Subcutaneous preadipocyte (primary cell): ENCODE measurements around the gene P2RY8. TPM values are rescaled to one million over a fixed set of nuclear protein-coding genes. Genes with fewer than 3 reads are reported as not detected.

Source experiments
- total RNA-seq: library from RNA; depleted of rRNA; stranded (reverse); fragments of >200 nt; gene quantifications from 2 replicates; pipeline ENCODE4 v1.2.3, GENCODE V29; 2012

The P2RY8 gene
- total RNA-seq = not detected in 2 replicates

GRCh38 chrX:1537031-1537715, at the start of gene P2RY8:
TSS of gene P2RY8 (minus strand) at chrX:1537185. CDS start at chrX:1466558, 70,627 bp downstream.

GRCh38 chrX:1452516-1453394, 84.2 kb downstream of the P2RY8 start, which contains the start of gene ASMTL:
TSS of gene ASMTL (minus strand) at chrX:1452909. CDS start at chrX:1452840, 69 bp downstream.

Other genes with a start within 250 kb of the P2RY8 start
- gene IL3RA, start 200.4 kb downstream of the P2RY8 start, total RNA-seq = not detected in 2 replicates
- 223 and 311 TPM in 2 replicates for gene SLC25A6, start 145.1 kb downstream of the P2RY8 start, total RNA-seq
- 26.6 and 27.2 TPM in 2 replicates for gene ASMTL, start 84.3 kb downstream of the P2RY8 start, total RNA-seq
- gene AKAP17A, start 54.4 kb upstream of the P2RY8 start, total RNA-seq = 13.6 and 17.8 TPM in 2 replicates
- gene ASMT, start 77.9 kb upstream of the P2RY8 start, total RNA-seq = not detected in 2 replicates